ENCODE data around the gene PDLIM1.

GRCh38 chr10:95196046-95196445, 94.8 kb downstream of the PDLIM1 start:
- no peak for TF ChIP-seq ATF3 (CRISPR knock-in tag; IDR thresholded peaks at IDR 0.05)
- no peak for TF ChIP-seq SMAD3 (CRISPR knock-in tag; IDR thresholded peaks at IDR 0.05)
